H9 (cell line): ENCODE measurements around the gene KDM2B. TPM values are rescaled to one million over a fixed set of nuclear protein-coding genes. Genes with fewer than 3 reads are reported as not detected.
A peak's percentile ranks its signal among the peaks of the same experiment; 100 is the strongest.

Experiments
- DNase-seq: peaks from one replicate; pipeline ENCODE4 v3.0.0-alpha.2; 2017
- H2AFZ ChIP-seq: one replicate; pipeline ENCODE4 v1.6.1; 2013; ENCODE audit warnings: mild to moderate bottlenecking, low read length, control low read depth, moderate library complexity
- H2AK5ac ChIP-seq: 2 replicates; pipeline ENCODE4 v1.6.1; 2013; ENCODE audit warnings: low read length, control low read depth, mixed read lengths; ENCODE audit not compliant: insufficient read length
- H2BK120ac ChIP-seq: one replicate; pipeline ENCODE4 v1.6.1; 2013; ENCODE audit warnings: low read depth, mild to moderate bottlenecking, low read length, control low read depth, inconsistent platforms; ENCODE audit not compliant: poor library complexity, severe bottlenecking
- H2BK12ac ChIP-seq: 2 replicates; pipeline ENCODE4 v1.6.1; 2013; ENCODE audit warnings: low read length, control low read depth, mixed read lengths, low read depth; ENCODE audit not compliant: insufficient read length
- H2BK15ac ChIP-seq: 2 replicates; pipeline ENCODE4 v1.6.1; 2013; ENCODE audit warnings: low read depth, low read length, control low read depth
- H2BK20ac ChIP-seq: one replicate; pipeline ENCODE4 v1.6.1; 2013; ENCODE audit warnings: low read depth, mild to moderate bottlenecking, low read length, control low read depth, inconsistent platforms; ENCODE audit not compliant: poor library complexity, severe bottlenecking
- H2BK5ac ChIP-seq: 2 replicates; pipeline ENCODE4 v1.6.1; 2013; ENCODE audit warnings: low read length, control low read depth, mixed read lengths; ENCODE audit not compliant: insufficient read length
- H3K14ac ChIP-seq: 2 replicates; pipeline ENCODE4 v1.6.1; 2013; ENCODE audit warnings: low read length, control low read depth; ENCODE audit not compliant: insufficient read depth
- H3K18ac ChIP-seq: 2 replicates; pipeline ENCODE4 v1.6.1; 2013; ENCODE audit warnings: low read depth, mild to moderate bottlenecking, mixed read lengths, low read length, control low read depth; ENCODE audit not compliant: insufficient read length
- H3K23ac ChIP-seq: 2 replicates; pipeline ENCODE4 v1.6.1; 2013; ENCODE audit warnings: low read length, control low read depth, mixed read lengths, low read depth; ENCODE audit not compliant: insufficient read length
- H3K23me2 ChIP-seq: 2 replicates; pipeline ENCODE4 v1.6.1; 2013; ENCODE audit warnings: low read depth, mild to moderate bottlenecking, mixed read lengths, low read length, control low read depth; ENCODE audit not compliant: insufficient read length, poor library complexity, severe bottlenecking
- H3K27ac ChIP-seq: 2 replicates; pipeline ENCODE4 v1.5.1; 2013; ENCODE audit warnings: low read length, control low read depth, mixed read lengths, low read depth; ENCODE audit not compliant: insufficient read length
- H3K27me3 ChIP-seq: 2 replicates; pipeline ENCODE4 v1.6.1; 2013; ENCODE audit warnings: low read length, control low read depth, inconsistent platforms; ENCODE audit not compliant: insufficient read depth
- H3K4ac ChIP-seq: 2 replicates; pipeline ENCODE4 v1.6.1; 2013; ENCODE audit warnings: low read depth, mild to moderate bottlenecking, control low read depth, inconsistent platforms, low read length, moderate library complexity
- H3K4me1 ChIP-seq: 2 replicates; pipeline ENCODE4 v1.6.1; 2013; ENCODE audit warnings: low read length, control low read depth, inconsistent platforms; ENCODE audit not compliant: insufficient read depth
- H3K4me2 ChIP-seq: 2 replicates; pipeline ENCODE4 v1.6.1; 2013; ENCODE audit warnings: low read length, control low read depth, mixed read lengths; ENCODE audit not compliant: insufficient read length, insufficient read depth
- H3K56ac ChIP-seq: 2 replicates; pipeline ENCODE4 v1.6.1; 2013; ENCODE audit warnings: low read depth, mild to moderate bottlenecking, mixed read lengths, low read length, control low read depth; ENCODE audit not compliant: insufficient read length
- H3K79me1 ChIP-seq: 2 replicates; pipeline ENCODE4 v1.6.1; 2013; ENCODE audit warnings: low read depth, mild to moderate bottlenecking, moderate library complexity, low read length, control low read depth, inconsistent platforms; ENCODE audit not compliant: insufficient read depth, poor library complexity, severe bottlenecking
- H3K79me2 ChIP-seq: 2 replicates; pipeline ENCODE4 v1.6.1; 2013; ENCODE audit warnings: low read length, control low read depth, inconsistent platforms; ENCODE audit not compliant: insufficient read depth
- H3K9ac ChIP-seq: 2 replicates; pipeline ENCODE4 v1.6.1; 2013; ENCODE audit warnings: low read length, control low read depth, mixed read lengths; ENCODE audit not compliant: insufficient read length; ENCODE audit errors: extremely low read depth
- H3K9me3 ChIP-seq: one replicate; pipeline ENCODE4 v1.6.1; 2013; ENCODE audit warnings: low read depth, low read length, inconsistent platforms; ENCODE audit not compliant: control insufficient read depth
- H3T11ph ChIP-seq: one replicate; pipeline ENCODE4 v1.6.1; 2013; ENCODE audit warnings: mild to moderate bottlenecking, low read length, control low read depth, inconsistent platforms
- H4K20me1 ChIP-seq: one replicate; pipeline ENCODE4 v1.6.1; 2013; ENCODE audit not compliant: control insufficient read depth, insufficient read length, insufficient read depth
- H4K5ac ChIP-seq: 2 replicates; pipeline ENCODE4 v1.6.1; 2013; ENCODE audit warnings: low read depth, mild to moderate bottlenecking, mixed read lengths, low read length, control low read depth; ENCODE audit not compliant: insufficient read length
- H4K8ac ChIP-seq: replicated peaks from 2 replicates; pipeline ENCODE4 v1.6.1; 2013; ENCODE audit warnings: low read length, control low read depth, mixed read lengths, low read depth; ENCODE audit not compliant: insufficient read length
- H4K91ac ChIP-seq: 2 replicates; pipeline ENCODE4 v1.6.1; 2013; ENCODE audit warnings: low read depth, mild to moderate bottlenecking, moderate library complexity, mixed read lengths, low read length, control low read depth; ENCODE audit not compliant: insufficient read length
- H3K27ac Mint-ChIP-seq, 3 experiments: 2 replicates in 2 of 3; 3 replicates in 1 of 3; pipeline ENCODE4 v1.8.0; 2020 to 2021; ENCODE audit warnings: mixed read lengths in 3 of 3, mild to moderate bottlenecking in 1 of 3, moderate library complexity in 1 of 3
- H3K27me3 Mint-ChIP-seq: 2 replicates; pipeline ENCODE4 v1.8.0; 2021; ENCODE audit warnings: low read depth, mild to moderate bottlenecking, moderate library complexity, mixed read lengths
- H3K36me3 Mint-ChIP-seq, 3 experiments: 2 replicates in 2 of 3; 3 replicates in 1 of 3; pipeline ENCODE4 v1.8.0; 2020 to 2021; ENCODE audit warnings: low read depth in 3 of 3, mixed read lengths in 3 of 3; ENCODE audit not compliant: insufficient read depth in 1 of 3
- H3K4me1 Mint-ChIP-seq, 2 experiments: 2 replicates each; pipeline ENCODE4 v1.8.0; 2020; ENCODE audit warnings: mixed read lengths in 2 of 2
- H3K4me3 Mint-ChIP-seq, 2 experiments: 2 replicates in 1 of 2; 3 replicates in 1 of 2; pipeline ENCODE4 v1.8.0; 2020 to 2021; ENCODE audit warnings: mild to moderate bottlenecking in 2 of 2, mixed read lengths in 2 of 2, moderate library complexity in 1 of 2
- H3K9me3 Mint-ChIP-seq, 2 experiments: 2 replicates in 1 of 2; 3 replicates in 1 of 2; pipeline ENCODE4 v1.8.0; 2020; ENCODE audit warnings: mild to moderate bottlenecking in 2 of 2, mixed read lengths in 2 of 2, moderate library complexity in 1 of 2
- WGBS: extraction: QIAGEN DNeasy Blood & Tissue Kit; methylation state at CpG from one replicate; pipeline ENCODE4 v1.1.7; 2013; ENCODE audit warnings: missing lambda C conversion rate, low lambda C conversion rate, mixed read lengths; ENCODE audit not compliant: insufficient read length; ENCODE audit errors: extremely low coverage; 5-methylcytosine and 5-hydroxymethylcytosine counted together
- total RNA-seq: library from RNA; stranded (reverse); gene quantifications from 2 replicates; pipeline ENCODE4 v1.2.1, GENCODE V29; 2021
- TF ChIP-seq, protein P1 (sequence below): fragments of 200-600 bp; sonication (generic); conservative IDR thresholded peaks from 3 replicates; pipeline ENCODE4 v1.8.0; 2021; ENCODE audit warnings: antibody characterized with exemption, mild to moderate bottlenecking

KDM2B gene
- total RNA-seq, 1 experiment from 2014 or later = 143 TPM

- Histone ChIP-seq H2BK20ac (no peak overlapping the region), H2BK15ac (no peak overlapping the region), H3K4me1 (peaks cover 5% of the 10 kb centered on the region; the same call in 1 of the 2 replicates), H3K56ac (no peak overlapping the region), H3K23ac (no peak overlapping the region), H3K27ac (no peak overlapping the region), H3K79me1 (no peaks in the 10 kb centered on the region), H3K14ac (no peak overlapping the region), H4K5ac (no peak overlapping the region), H2AFZ (no peak overlapping the region), H3K4me2 (peak overlapping the region; percentile 63), H4K20me1 (no peaks in the 10 kb centered on the region), H2AK5ac (no peak overlapping the region), H3K18ac (no peak overlapping the region), H3K9ac (no peak overlapping the region), H4K8ac (no peak overlapping the region), H2BK12ac (no peak overlapping the region), H3K23me2 (peaks cover 19% of the 10 kb centered on the region), H3K27me3 (no peaks in the 10 kb centered on the region), H3K4ac (no peak overlapping the region), H3T11ph (no peak overlapping the region), H2BK120ac (no peak overlapping the region), H3K9me3 (no peaks in the 10 kb centered on the region), H3K79me2 (no peaks in the 10 kb centered on the region; the same call in 1 of the 2 replicates), H2BK5ac (no peak overlapping the region), H4K91ac (no peak overlapping the region)
- peaks cover 36 to 49% of the 10 kb centered on the region in 2 experiments for H3K4me1 Mint-ChIP-seq
- WGBS = no CpG with 5 or more reads among the region's 5 CpGs
- peaks cover 14 to 48% (median 33%) of the 10 kb centered on the region in 3 experiments for H3K36me3 Mint-ChIP-seq
- H3K27ac Mint-ChIP-seq = no peak overlapping the region
- TF ChIP-seq, protein P1, sequence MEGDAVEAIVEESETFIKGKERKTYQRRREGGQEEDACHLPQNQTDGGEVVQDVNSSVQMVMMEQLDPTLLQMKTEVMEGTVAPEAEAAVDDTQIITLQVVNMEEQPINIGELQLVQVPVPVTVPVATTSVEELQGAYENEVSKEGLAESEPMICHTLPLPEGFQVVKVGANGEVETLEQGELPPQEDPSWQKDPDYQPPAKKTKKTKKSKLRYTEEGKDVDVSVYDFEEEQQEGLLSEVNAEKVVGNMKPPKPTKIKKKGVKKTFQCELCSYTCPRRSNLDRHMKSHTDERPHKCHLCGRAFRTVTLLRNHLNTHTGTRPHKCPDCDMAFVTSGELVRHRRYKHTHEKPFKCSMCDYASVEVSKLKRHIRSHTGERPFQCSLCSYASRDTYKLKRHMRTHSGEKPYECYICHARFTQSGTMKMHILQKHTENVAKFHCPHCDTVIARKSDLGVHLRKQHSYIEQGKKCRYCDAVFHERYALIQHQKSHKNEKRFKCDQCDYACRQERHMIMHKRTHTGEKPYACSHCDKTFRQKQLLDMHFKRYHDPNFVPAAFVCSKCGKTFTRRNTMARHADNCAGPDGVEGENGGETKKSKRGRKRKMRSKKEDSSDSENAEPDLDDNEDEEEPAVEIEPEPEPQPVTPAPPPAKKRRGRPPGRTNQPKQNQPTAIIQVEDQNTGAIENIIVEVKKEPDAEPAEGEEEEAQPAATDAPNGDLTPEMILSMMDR = no peak
- no peaks in the 10 kb centered on the region; a peak in 2 of 5 replicates for H3K9me3 Mint-ChIP-seq
- DNase-seq = peak; percentile 89
- H3K27me3 Mint-ChIP-seq = peaks cover 23% of the 10 kb centered on the region
- H3K4me3 Mint-ChIP-seq = peak overlapping the region; percentile 60 to 80
Measured at GRCh38 chr12:121538699-121539061, 42.1 kb downstream of the KDM2B start.
